GM12878 (cell line): ENCODE data around the gene HASPIN. TPM values are rescaled to one million over a fixed set of nuclear protein-coding genes. Genes with fewer than 3 reads are reported as not detected.

ENCODE experiments used
- ATF3 ChIP-seq: IDR thresholded peaks from 2 replicates; pipeline ENCODE4 v1.6.1; 2011; ENCODE audit warnings: low read depth, mild to moderate bottlenecking, low read length, moderate library complexity, borderline replicate concordance; ENCODE audit errors: extremely low read depth
- CUX1 ChIP-seq: IDR thresholded peaks from 2 replicates; pipeline ENCODE4 v1.6.1; 2012; ENCODE audit warnings: improper control_type of control experiment, low read depth, low read length; ENCODE audit not compliant: insufficient replicate concordance
- EP300 ChIP-seq, 2 experiments: fragments of 150-350 bp in 1 of 2; IDR thresholded peaks; 2 replicates each; pipeline ENCODE4 v1.6.1; 2011 to 2012; ENCODE audit warnings: low read depth in 2 of 2, low read length in 2 of 2, borderline replicate concordance in 1 of 2, improper control_type of control experiment in 1 of 2, inconsistent platforms in 1 of 2; ENCODE audit not compliant: control insufficient read depth in 1 of 2
- FOS ChIP-seq: IDR thresholded peaks from 3 replicates; pipeline ENCODE4 v1.6.1; 2011; ENCODE audit warnings: borderline replicate concordance; ENCODE audit not compliant: insufficient read length; ENCODE audit errors: extremely low read depth
- HDAC6 ChIP-seq: fragments of 200-600 bp; sonication (generic); IDR thresholded peaks from one replicate; pipeline ENCODE4 v1.8.0; 2017; ENCODE audit warnings: antibody characterized with exemption; ENCODE audit not compliant: unreplicated experiment
- KDM1A ChIP-seq: fragments of 200-600 bp; sonication (generic); IDR thresholded peaks from 2 replicates; pipeline ENCODE4 v1.6.1; 2016; ENCODE audit warnings: borderline replicate concordance
- MTA2 ChIP-seq: fragments of 450-650 bp; IDR thresholded peaks from 2 replicates; pipeline ENCODE4 v1.6.1; 2016; ENCODE audit warnings: low read depth, mild to moderate bottlenecking, moderate library complexity
- MYB ChIP-seq: fragments of 150-350 bp; IDR thresholded peaks from 2 replicates; pipeline ENCODE4 v1.6.1; 2014; ENCODE audit warnings: mild to moderate bottlenecking, low read depth, low read length, borderline replicate concordance
- NR2C2 ChIP-seq: IDR thresholded peaks from 2 replicates; pipeline ENCODE4 v1.6.1; 2011; ENCODE audit warnings: borderline replicate concordance, low read depth; ENCODE audit not compliant: control insufficient read depth, insufficient read length
- POLR2AphosphoS5 ChIP-seq: IDR thresholded peaks from 2 replicates; pipeline ENCODE4 v1.6.1; 2011; ENCODE audit warnings: mild to moderate bottlenecking, low read length, inconsistent platforms
- RAD21 ChIP-seq: IDR thresholded peaks from 2 replicates; pipeline ENCODE4 v1.6.1; 2011; ENCODE audit warnings: mild to moderate bottlenecking, low read depth, low read length, moderate library complexity; ENCODE audit not compliant: insufficient read depth
- RELA ChIP-seq: fragments of 450-650 bp; IDR thresholded peaks from 2 replicates; pipeline ENCODE4 v1.8.0; 2014; ENCODE audit warnings: borderline replicate concordance; ENCODE audit not compliant: partially characterized antibody
- SIX5 ChIP-seq: IDR thresholded peaks from 2 replicates; pipeline ENCODE4 v1.6.1; 2011; ENCODE audit warnings: mild to moderate bottlenecking, low read depth, low read length, moderate library complexity; ENCODE audit not compliant: severe bottlenecking
- SMAD1 ChIP-seq: fragments of 450-650 bp; IDR thresholded peaks from 2 replicates; pipeline ENCODE4 v1.6.1; 2018; ENCODE audit warnings: mild to moderate bottlenecking, low read depth; ENCODE audit not compliant: partially characterized antibody
- SMAD5 ChIP-seq: IDR thresholded peaks from 2 replicates; pipeline ENCODE4 v1.6.1; 2016; ENCODE audit warnings: antibody characterized with exemption, low read depth
- SUPT20H ChIP-seq: IDR thresholded peaks from 2 replicates; pipeline ENCODE4 v1.6.1; 2011; ENCODE audit warnings: low read depth, mild to moderate bottlenecking, low read length, moderate library complexity, borderline replicate concordance; ENCODE audit not compliant: control insufficient read depth
- TCF12 ChIP-seq: IDR thresholded peaks from 2 replicates; pipeline ENCODE4 v1.6.1; 2011; ENCODE audit warnings: low read depth, mild to moderate bottlenecking, low read length
- WRNIP1 ChIP-seq: IDR thresholded peaks from 2 replicates; pipeline ENCODE4 v1.6.1; 2011; ENCODE audit warnings: low read depth, low read length, improper control_type of control experiment, borderline replicate concordance
- YY1 ChIP-seq: IDR thresholded peaks from 2 replicates; pipeline ENCODE4 v1.6.1; 2011; ENCODE audit warnings: low read depth, mild to moderate bottlenecking, low read length
- polyA plus RNA-seq, 11 experiments: library from polyadenylated mRNA; depleted of rRNA in 4 of 11; unstranded in 6 of 11; stranded (reverse) in 5 of 11; fragments of >200 nt; fragmentation: Nextera tagmentation in 4 of 11; fragmentation: Illumina TruSeq in 1 of 11; extraction: Ambion mirVana in 4 of 11; extraction: Trizol in 1 of 11; gene quantifications; 1 replicate in 1 of 11; 2 replicates in 10 of 11; pipeline versions ENCODE4 v1.2.1 to v1.2.3, GENCODE V29; 2011 to 2016; ENCODE audit warnings: inconsistent platforms in 2 of 11, missing spikeins in 2 of 11, low read depth in 1 of 11
- total RNA-seq, 4 experiments: library from RNA; depleted of rRNA in 3 of 4; stranded (reverse); fragments of >200 nt in 3 of 4; fragmentation: Illumina TruSeq in 1 of 4; extraction: Trizol in 1 of 4; gene quantifications; 2 replicates each; pipeline versions ENCODE4 v1.2.1 to v1.2.3, GENCODE V29; 2013 to 2021
- TF ChIP-seq, protein P1 (sequence below): fragments of 450-650 bp; IDR thresholded peaks from 2 replicates; pipeline ENCODE4 v1.6.1; 2017; ENCODE audit warnings: mild to moderate bottlenecking, low read depth, inconsistent platforms; ENCODE audit not compliant: poor library complexity, severe bottlenecking
- TF ChIP-seq, protein P2 (sequence below): fragments of 450-650 bp; IDR thresholded peaks from 2 replicates; pipeline ENCODE4 v1.6.1; 2017; ENCODE audit warnings: low read depth, mild to moderate bottlenecking, moderate library complexity

Gene HASPIN
- total and polyA plus RNA-seq, 10 of the 15 experiments (the other 5 are each of a cell fraction or from before 2014, with no cell fraction given), result 0.80 to 18.0 (median 10.1) TPM

DNA sequence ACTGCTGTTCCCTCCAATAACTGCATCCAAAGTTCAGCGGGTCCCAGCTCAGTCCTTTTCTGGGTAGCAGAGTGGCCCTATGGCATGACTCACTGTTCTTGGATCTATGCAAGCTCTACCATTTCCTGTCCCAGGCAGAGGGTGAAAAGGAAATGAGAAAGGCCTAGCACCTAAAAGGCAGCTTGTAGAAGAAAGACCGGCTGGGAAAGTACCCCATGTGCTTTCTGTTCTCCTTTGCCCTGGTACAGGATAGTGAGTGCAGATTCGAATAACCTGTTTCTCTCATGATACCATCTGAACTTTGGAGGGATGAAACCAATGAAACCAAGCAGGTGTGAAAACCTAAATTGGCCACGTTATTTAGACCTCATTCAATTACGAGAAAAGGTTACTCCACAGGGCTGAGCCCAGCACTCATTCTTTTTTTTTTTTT lies 12.7 kb upstream of the HASPIN start (continued):
- no peak for TF ChIP-seq SMAD5
- TF ChIP-seq TCF12, result peak; percentile 84; the same call in 1 of the 2 replicates
- peak; percentile 70 to 94; a peak in 3 of 4 replicates for TF ChIP-seq EP300 (IDR thresholded peaks at IDR 0.05; ENCODE audit: borderline replicate concordance in 1 of 2, control insufficient read depth in 1 of 2, low read depth in 2 of 2, low read length in 2 of 2)
- no peak for TF ChIP-seq MYB
- 0 out of 2 replicates have a peak, but pooled peaks have one; percentile 12 for TF ChIP-seq ATF3
- TF ChIP-seq RELA, result peak; percentile 95
- no peak for TF ChIP-seq HDAC6
- no peak for TF ChIP-seq FOS
- peak; percentile 61 for TF ChIP-seq YY1
- peak; percentile 99 for TF ChIP-seq MTA2
- TF ChIP-seq CUX1, result peak; percentile 73
- no peak for TF ChIP-seq WRNIP1
- no peak for TF ChIP-seq POLR2AphosphoS5
- TF ChIP-seq NR2C2, result no peak
- TF ChIP-seq, protein P1, sequence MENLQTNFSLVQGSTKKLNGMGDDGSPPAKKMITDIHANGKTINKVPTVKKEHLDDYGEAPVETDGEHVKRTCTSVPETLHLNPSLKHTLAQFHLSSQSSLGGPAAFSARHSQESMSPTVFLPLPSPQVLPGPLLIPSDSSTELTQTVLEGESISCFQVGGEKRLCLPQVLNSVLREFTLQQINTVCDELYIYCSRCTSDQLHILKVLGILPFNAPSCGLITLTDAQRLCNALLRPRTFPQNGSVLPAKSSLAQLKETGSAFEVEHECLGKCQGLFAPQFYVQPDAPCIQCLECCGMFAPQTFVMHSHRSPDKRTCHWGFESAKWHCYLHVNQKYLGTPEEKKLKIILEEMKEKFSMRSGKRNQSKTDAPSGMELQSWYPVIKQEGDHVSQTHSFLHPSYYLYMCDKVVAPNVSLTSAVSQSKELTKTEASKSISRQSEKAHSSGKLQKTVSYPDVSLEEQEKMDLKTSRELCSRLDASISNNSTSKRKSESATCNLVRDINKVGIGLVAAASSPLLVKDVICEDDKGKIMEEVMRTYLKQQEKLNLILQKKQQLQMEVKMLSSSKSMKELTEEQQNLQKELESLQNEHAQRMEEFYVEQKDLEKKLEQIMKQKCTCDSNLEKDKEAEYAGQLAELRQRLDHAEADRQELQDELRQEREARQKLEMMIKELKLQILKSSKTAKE, result peak; percentile 98
- TF ChIP-seq KDM1A, result no peak
- TF ChIP-seq RAD21, result no peak
- no peak for TF ChIP-seq SIX5
- TF ChIP-seq, protein P2, sequence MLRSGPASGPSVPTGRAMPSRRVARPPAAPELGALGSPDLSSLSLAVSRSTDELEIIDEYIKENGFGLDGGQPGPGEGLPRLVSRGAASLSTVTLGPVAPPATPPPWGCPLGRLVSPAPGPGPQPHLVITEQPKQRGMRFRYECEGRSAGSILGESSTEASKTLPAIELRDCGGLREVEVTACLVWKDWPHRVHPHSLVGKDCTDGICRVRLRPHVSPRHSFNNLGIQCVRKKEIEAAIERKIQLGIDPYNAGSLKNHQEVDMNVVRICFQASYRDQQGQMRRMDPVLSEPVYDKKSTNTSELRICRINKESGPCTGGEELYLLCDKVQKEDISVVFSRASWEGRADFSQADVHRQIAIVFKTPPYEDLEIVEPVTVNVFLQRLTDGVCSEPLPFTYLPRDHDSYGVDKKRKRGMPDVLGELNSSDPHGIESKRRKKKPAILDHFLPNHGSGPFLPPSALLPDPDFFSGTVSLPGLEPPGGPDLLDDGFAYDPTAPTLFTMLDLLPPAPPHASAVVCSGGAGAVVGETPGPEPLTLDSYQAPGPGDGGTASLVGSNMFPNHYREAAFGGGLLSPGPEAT, result peak; percentile 98
- peak; percentile 69 for TF ChIP-seq SMAD1
- no peak for TF ChIP-seq SUPT20H
